ENCODE results near the gene MTSS2.

Gene MTSS2

GRCh38 chr16:70685938-70686375 is at the start of gene MTSS2:
Gene MTSS2, minus strand, starts transcription at chr16:70686053. Its CDS starts 262 bp downstream, at chr16:70685791.
- Histone ChIP-seq H3K9ac (ENCODE audit: low read length) (no peak within 1 kb of the TSS), H3K4me2 (ENCODE audit: low read length) (no peak within 1 kb of the TSS), H3K4me3 (ENCODE audit: low read length) (no peak within 1 kb of the TSS), H3K36me3 (replicated peaks; ENCODE audit: low read depth, low read length) (no peaks in the 10 kb centered on the region), H3K9me3 (ENCODE audit: insufficient read depth, low read length) (no peaks in the 10 kb centered on the region), H3K79me2 (ENCODE audit: low read length) (no peaks in the 10 kb centered on the region), H3K27me3 (ENCODE audit: low read depth, low read length) (no peaks in the 10 kb centered on the region), H3K27ac (ENCODE audit: low read length) (no peak within 1 kb of the TSS), H4K20me1 (ENCODE audit: insufficient read depth, low read length) (no peaks in the 10 kb centered on the region), H2AFZ (ENCODE audit: low read depth, low read length) (no peak within 1 kb of the TSS), H3K4me1 (ENCODE audit: low read length) (no peaks in the 10 kb centered on the region)
- TF ChIP-seq CTCF (IDR thresholded peaks at IDR 0.05; ENCODE audit: low read depth, low read length) (no peak), EZH2phosphoT487 (IDR thresholded peaks at IDR 0.05; ENCODE audit: low read depth) (no peak)

GRCh38 chr16:70735141-70735979 is 49.5 kb upstream of the MTSS2 start:
- no peaks in the 10 kb centered on the region for H3K27me3 ChIP-seq (ENCODE audit: low read depth, low read length)
- H2AFZ ChIP-seq (ENCODE audit: low read depth, low read length) = no peak overlapping the region
- H3K27ac ChIP-seq (ENCODE audit: low read length) = no peak overlapping the region
- H3K36me3 ChIP-seq (replicated peaks; ENCODE audit: low read depth, low read length) = peaks cover 3% of the 10 kb centered on the region
- no peaks in the 10 kb centered on the region for H3K9me3 ChIP-seq (ENCODE audit: insufficient read depth, low read length)
- no peaks in the 10 kb centered on the region for H4K20me1 ChIP-seq (ENCODE audit: insufficient read depth, low read length)
- no peak overlapping the region for H3K9ac ChIP-seq (ENCODE audit: low read length)
- TF ChIP-seq EZH2phosphoT487 (IDR thresholded peaks at IDR 0.05; ENCODE audit: low read depth) (no peak), CTCF (IDR thresholded peaks at IDR 0.05; ENCODE audit: low read depth, low read length) (no peak)
- H3K4me1 ChIP-seq (ENCODE audit: low read length) = peaks cover 28% of the 10 kb centered on the region
- no peaks in the 10 kb centered on the region for H3K79me2 ChIP-seq (ENCODE audit: low read length)
- H3K4me2 ChIP-seq (ENCODE audit: low read length) = no peak overlapping the region
- no peak overlapping the region for H3K4me3 ChIP-seq (ENCODE audit: low read length)

GRCh38 chr16:70734522-70735095 is 48.8 kb upstream of the MTSS2 start:
- H4K20me1 ChIP-seq (ENCODE audit: insufficient read depth, low read length) = no peaks in the 10 kb centered on the region
- peaks cover 3% of the 10 kb centered on the region for H3K36me3 ChIP-seq (replicated peaks; ENCODE audit: low read depth, low read length)
- no peaks in the 10 kb centered on the region for H3K79me2 ChIP-seq (ENCODE audit: low read length)
- no peak overlapping the region for H3K4me3 ChIP-seq (ENCODE audit: low read length)
- no peaks in the 10 kb centered on the region for H3K9me3 ChIP-seq (ENCODE audit: insufficient read depth, low read length)
- no peak overlapping the region for H3K4me2 ChIP-seq (ENCODE audit: low read length)
- H3K4me1 ChIP-seq (ENCODE audit: low read length) = peaks cover 28% of the 10 kb centered on the region
- TF ChIP-seq CTCF (IDR thresholded peaks at IDR 0.05; ENCODE audit: low read depth, low read length) = no peak
- TF ChIP-seq EZH2phosphoT487 (IDR thresholded peaks at IDR 0.05; ENCODE audit: low read depth) = no peak
- H3K27ac ChIP-seq (ENCODE audit: low read length) = no peak overlapping the region
- no peak overlapping the region for H3K9ac ChIP-seq (ENCODE audit: low read length)
- no peaks in the 10 kb centered on the region for H3K27me3 ChIP-seq (ENCODE audit: low read depth, low read length)
- H2AFZ ChIP-seq (ENCODE audit: low read depth, low read length) = no peak overlapping the region

GRCh38 chr16:70730944-70731343 is 45.1 kb upstream of the MTSS2 start:
- no peaks in the 10 kb centered on the region for H4K20me1 ChIP-seq (ENCODE audit: insufficient read depth, low read length)
- H3K9me3 ChIP-seq (ENCODE audit: insufficient read depth, low read length) = no peaks in the 10 kb centered on the region
- H3K27me3 ChIP-seq (ENCODE audit: low read depth, low read length) = no peaks in the 10 kb centered on the region
- peaks cover 3% of the 10 kb centered on the region for H3K36me3 ChIP-seq (replicated peaks; ENCODE audit: low read depth, low read length)
- no peak overlapping the region for H3K4me3 ChIP-seq (ENCODE audit: low read length)
- no peak overlapping the region for H3K9ac ChIP-seq (ENCODE audit: low read length)
- H3K79me2 ChIP-seq (ENCODE audit: low read length) = no peaks in the 10 kb centered on the region
- no peak overlapping the region for H3K4me2 ChIP-seq (ENCODE audit: low read length)
- no peak overlapping the region for H3K27ac ChIP-seq (ENCODE audit: low read length)
- TF ChIP-seq EZH2phosphoT487 (IDR thresholded peaks at IDR 0.05; ENCODE audit: low read depth) (no peak), CTCF (IDR thresholded peaks at IDR 0.05; ENCODE audit: low read depth, low read length) (no peak)
- H2AFZ ChIP-seq (ENCODE audit: low read depth, low read length) = no peak overlapping the region
- H3K4me1 ChIP-seq (ENCODE audit: low read length) = no peaks in the 10 kb centered on the region

All from OCI-LY3 (cell line).